Activated gamma-delta T cell treated with anti-CD3 and anti-CD28 coated beads, Interleukin-2, amount 50 U/mL, for 16 hours (primary cell): ENCODE data around the gene C6orf163.
"Not testable (repeated sequence)": the region's sequence is repeated elsewhere in the genome, so short reads cannot be mapped to it uniquely, and the experiment has no call there.

ENCODE experiments used
- DNase-seq: peaks from one replicate; pipeline ENCODE4 v3.0.0-alpha.2; 2020; ENCODE audit warnings: low read depth

C6orf163 gene

GRCh38 chr6:87344731-87345130 is at the start of gene C6orf163:
Gene C6orf163, plus strand, starts transcription at chr6:87344813. Its CDS starts 287 bp downstream, at chr6:87345100.
- no peak for DNase-seq

- no peak for DNase-seq
Measured at GRCh38 chr6:87297119-87297518, 47.5 kb upstream of the C6orf163 start.

GRCh38 chr6:87301277-87301676 is 43.3 kb upstream of the C6orf163 start:
- not testable (repeated sequence) for DNase-seq

- no peak for DNase-seq
Measured at GRCh38 chr6:87308970-87309369, 35.6 kb upstream of the C6orf163 start.

GRCh38 chr6:87312860-87313259 is 31.8 kb upstream of the C6orf163 start:
- no peak for DNase-seq

GRCh38 chr6:87315071-87315470 is 29.5 kb upstream of the C6orf163 start:
- no peak for DNase-seq

GRCh38 chr6:87319271-87319987 is 25.2 kb upstream of the C6orf163 start:
- DNase-seq: no peak

- DNase-seq: peak; percentile 78
Measured at GRCh38 chr6:87322304-87323212, 22.1 kb upstream of the C6orf163 start, which contains the start of gene SMIM8. Gene SMIM8, plus strand, starts transcription at chr6:87322588. Its CDS starts 14,444 bp downstream, at chr6:87337032.

GRCh38 chr6:87323880-87324279 is 20.7 kb upstream of the C6orf163 start:
- not testable (repeated sequence) for DNase-seq

- no peak for DNase-seq
Measured at GRCh38 chr6:87330961-87331360, 13.7 kb upstream of the C6orf163 start.

GRCh38 chr6:87333033-87333432 is 11.6 kb upstream of the C6orf163 start:
- DNase-seq: no peak

GRCh38 chr6:87333591-87334181 is 10.9 kb upstream of the C6orf163 start:
- DNase-seq: no peak

GRCh38 chr6:87334683-87335082 is 9.9 kb upstream of the C6orf163 start:
- DNase-seq: no peak

- DNase-seq: no peak
Measured at GRCh38 chr6:87336367-87336766, 8.2 kb upstream of the C6orf163 start.

- DNase-seq: no peak
Measured at GRCh38 chr6:87340230-87340629, 4.4 kb upstream of the C6orf163 start.

- DNase-seq: no peak
Measured at GRCh38 chr6:87341158-87341557, 3.5 kb upstream of the C6orf163 start.

- no peak for DNase-seq
Measured at GRCh38 chr6:87341899-87342298, 2.7 kb upstream of the C6orf163 start.

- DNase-seq: no peak
Measured at GRCh38 chr6:87342829-87343228, 1.8 kb upstream of the C6orf163 start.

GRCh38 chr6:87346700-87347099 is 2.1 kb downstream of the C6orf163 start:
- DNase-seq: no peak

GRCh38 chr6:87349896-87350295 is 5.3 kb downstream of the C6orf163 start:
- DNase-seq: no peak

GRCh38 chr6:87350516-87350915 is 5.9 kb downstream of the C6orf163 start:
- no peak for DNase-seq

- no peak for DNase-seq
Measured at GRCh38 chr6:87351583-87351982, 7.0 kb downstream of the C6orf163 start.

GRCh38 chr6:87356181-87356580 is 11.6 kb downstream of the C6orf163 start:
- DNase-seq: no peak
